ENCODE data around the gene TRIM2. TPM values are rescaled to one million over a fixed set of nuclear protein-coding genes. Genes with fewer than 3 reads are reported as not detected.

TRIM2 gene
- total and polyA plus RNA-seq, 2 of the 8 experiments (the other 6 are each of a cell fraction or from before 2014, with no cell fraction given) = 34.0 to 59.8 TPM

DNA sequence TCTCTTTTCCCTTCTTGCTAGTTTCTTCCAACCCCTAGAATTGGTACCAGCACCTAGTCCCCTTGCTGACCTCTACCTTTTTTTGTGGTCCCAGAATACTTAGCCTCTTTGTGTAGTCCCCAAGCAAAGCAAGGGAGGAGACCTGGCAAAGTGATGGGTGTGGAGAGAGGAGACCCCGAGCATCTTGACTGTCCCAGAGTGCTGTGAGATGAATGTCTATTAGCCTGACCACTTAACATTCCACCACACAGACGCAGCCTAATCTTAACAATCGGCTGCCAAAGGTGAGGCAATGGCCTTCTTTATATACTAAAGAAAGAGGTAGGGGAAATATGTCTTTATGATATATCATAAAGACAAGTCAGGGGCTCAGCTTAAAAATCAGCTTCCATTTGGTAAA, 55.9 kb downstream of the TRIM2 start:
- peak overlapping the region; percentile 67 for H2BK120ac ChIP-seq (replicated peaks; ENCODE audit: low read depth, low read length)
- H3K4me1 ChIP-seq (replicated peaks in 1 of 4; ENCODE audit: control insufficient read depth in 3 of 4, insufficient read depth in 4 of 4, low read length in 3 of 4) = peaks cover 6 to 29% (median 21%) of the 10 kb centered on the region in 4 experiments; a peak in 6 of 7 replicates
- no peaks in the 10 kb centered on the region; a peak in 1 of 4 replicates for H3K9me3 ChIP-seq (ENCODE audit: insufficient read depth in 2 of 2, low read depth in 1 of 2, low read length in 1 of 2)
- no peak overlapping the region for H3K23ac ChIP-seq (ENCODE audit: insufficient read length)
- CTCF ChIA-PET (ENCODE audit: partially characterized antibody) = interaction anchor here (1.4 kb wide), 1 partner anchor 11 kb away, joined by 3 read pairs; no protein-coding TSS in a partner anchor
- H3K4me2 ChIP-seq (ENCODE audit: insufficient read depth in 1 of 2, low read depth in 2 of 2, low read length in 2 of 2) = peak overlapping the region; percentile 74 to 82
- no peak overlapping the region for H2AFZ ChIP-seq (ENCODE audit: low read length)
- peak overlapping the region; percentile 21; the same call in 1 of the 2 replicates for H3K27ac ChIP-seq (ENCODE audit: low read depth, low read length)
- peak overlapping the region; percentile 61 for H4K91ac ChIP-seq (replicated peaks; ENCODE audit: insufficient read length, low read length)
- H4K20me1 ChIP-seq (replicated peaks in 1 of 2; ENCODE audit: control insufficient read depth in 1 of 2, insufficient read depth in 2 of 2, low read length in 2 of 2) = no peaks in the 10 kb centered on the region
- WGBS, 2 experiments (ENCODE audit: extremely low coverage in 1 of 2, insufficient coverage in 1 of 2, insufficient read length in 1 of 2, insufficient replicate concordance in 2 of 2, low coverage in 1 of 2, low lambda C conversion rate in 2 of 2, missing lambda C conversion rate in 1 of 2) = 30% methylated on average over 3 of the region's 3 CpGs; no CpG with 5 or more reads in 1 of the 2 experiments
- H3K14ac ChIP-seq (ENCODE audit: insufficient read length) = no peak overlapping the region
- no peaks in the 10 kb centered on the region for H3K27me3 ChIP-seq (replicated peaks in 1 of 4; ENCODE audit: control insufficient read depth in 3 of 4, extremely low read depth in 1 of 4, insufficient read depth in 3 of 4, low read length in 3 of 4)
- no peak overlapping the region; the same call in 1 of the 2 replicates for H2BK12ac ChIP-seq (ENCODE audit: low read depth, low read length)
- POLR2A ChIA-PET (ENCODE audit: partially characterized antibody) = interaction anchor here (0.9 to 4.3 kb wide), 5 partner anchors 8 to 53 kb away, joined by 4 to 52 read pairs (median 4); no protein-coding TSS in a partner anchor
- H4K5ac ChIP-seq (ENCODE audit: insufficient read length, low read depth, low read length) = peak overlapping the region; percentile 97
- H3K4me3 ChIP-seq (ENCODE audit: extremely low read depth in 1 of 4, insufficient read depth in 2 of 4, low read depth in 3 of 4, low read length in 4 of 4) = peak overlapping the region in 2 of 4 experiments; percentile 1 to 61; a peak in 2 of 8 replicates
- H2BK20ac ChIP-seq (ENCODE audit: low read length) = no peak overlapping the region
- no peak overlapping the region for H3K56ac ChIP-seq (replicated peaks; ENCODE audit: insufficient read length, low read depth, low read length)
- peaks cover 10% of the 10 kb centered on the region for H3K23me2 ChIP-seq (ENCODE audit: low read depth, low read length)
- H4K8ac ChIP-seq (ENCODE audit: extremely low read depth, insufficient read depth, low read length) = no peak overlapping the region
- peak overlapping the region; percentile 19; the same call in 1 of the 2 replicates for H3K18ac ChIP-seq (ENCODE audit: extremely low read depth, low read length)
- no peak overlapping the region for H2AK5ac ChIP-seq (ENCODE audit: low read depth, low read length)
- no peak overlapping the region for H3K9ac ChIP-seq (replicated peaks in 1 of 4; ENCODE audit: extremely low read depth in 1 of 4, low read depth in 3 of 4, low read length in 3 of 4)
- peaks cover 6% of the 10 kb centered on the region for H3K79me1 ChIP-seq (ENCODE audit: low read depth, low read length)
- peaks cover 0 to 6% (median 0%) of the 10 kb centered on the region in 4 experiments; a peak in 2 of 8 replicates for H3K36me3 ChIP-seq (ENCODE audit: control insufficient read depth in 2 of 4, insufficient read depth in 4 of 4, low read length in 3 of 4)
- DNase-seq (ENCODE audit: low read depth in 1 of 2, low spot score in 2 of 2) (no peak), FAIRE-seq (peak; percentile 78)
- H2BK15ac ChIP-seq (ENCODE audit: low read length) = no peak overlapping the region
- peak overlapping the region; percentile 28; the same call in 1 of the 2 replicates for H2BK5ac ChIP-seq (ENCODE audit: low read depth, low read length)
- TF ChIP-seq TEAD4 (IDR thresholded peaks at IDR 0.05; ENCODE audit: low read depth, low read length) (peak; percentile 48; the same call in 1 of the 2 replicates), JUN (IDR thresholded peaks at IDR 0.05; ENCODE audit: low read depth, low read length) (no peak), YY1 (IDR thresholded peaks at IDR 0.05; ENCODE audit: low read depth, low read length) (0 out of 2 replicates have a peak, but pooled peaks have one; percentile 16), MAFK (IDR thresholded peaks at IDR 0.05; ENCODE audit: low read depth, low read length) (no peak), CBX5 (IDR thresholded peaks at IDR 0.05; ENCODE audit: low read depth, low read length) (no peak), POLR2AphosphoS5 (IDR thresholded peaks at IDR 0.05; ENCODE audit: low read depth, low read length) (0 out of 2 replicates have a peak, but pooled peaks have one; percentile 20), NANOG (IDR thresholded peaks at IDR 0.05; ENCODE audit: insufficient read depth, low read depth, low read length, poor library complexity, severe bottlenecking) (peak; percentile 63)
- peak overlapping the region; percentile 12 for H3K4ac ChIP-seq (replicated peaks; ENCODE audit: insufficient read length, low read depth, low read length)
- peaks cover 5 to 58% of the 10 kb centered on the region in 2 experiments; a peak in 2 of 4 replicates for H3K79me2 ChIP-seq (ENCODE audit: control insufficient read depth in 1 of 2, insufficient read depth in 2 of 2, low read length in 2 of 2)
